Thyroid gland (tissue), 4 donors: Measurements from ENCODE around the gene GIPC2. TPM values are rescaled to one million over a fixed set of nuclear protein-coding genes. Genes with fewer than 3 reads are reported as not detected.

Experiments
- DNase-seq, 2 donors: peaks; one replicate each; pipeline ENCODE4 v3.0.0-alpha.2; 2019
- H3K27ac ChIP-seq, 3 donors: fragments of 200-600 bp; sonication (generic); 1 replicate in 2 of 3; 2 replicates in 1 of 3; pipeline ENCODE4 v1.5.1; 2016 to 2019; ENCODE audit warnings: mild to moderate bottlenecking in 1 of 3, moderate library complexity in 1 of 3
- H3K27me3 ChIP-seq: fragments of 200-600 bp; sonication (generic); one replicate; pipeline ENCODE4 v1.5.1; 2019
- H3K36me3 ChIP-seq, 2 donors: fragments of 200-600 bp; sonication (generic); one replicate each; pipeline ENCODE4 v1.5.1; 2016 to 2019
- H3K4me1 ChIP-seq, 2 donors: fragments of 200-600 bp; sonication (generic); one replicate each; pipeline ENCODE4 v1.5.1; 2017 to 2019
- H3K4me3 ChIP-seq, 3 donors: fragments of 200-600 bp; sonication (generic); replicated peaks in 1 of 3; 1 replicate in 2 of 3; 2 replicates in 1 of 3; pipeline ENCODE4 v1.5.1; 2016; ENCODE audit warnings: mild to moderate bottlenecking in 1 of 3
- H3K9me3 ChIP-seq: fragments of 200-600 bp; sonication (generic); one replicate; pipeline ENCODE4 v1.5.1; 2017
- POLR2A ChIP-seq, 2 donors: fragments of 450-650 bp; IDR thresholded peaks; one replicate each; pipeline ENCODE4 v1.6.1; 2017; ENCODE audit warnings: antibody characterized with exemption in 2 of 2, mild to moderate bottlenecking in 2 of 2, moderate library complexity in 1 of 2
- WGBS, 2 donors: methylation state at CpG; one replicate each; pipeline ENCODE4 v1.1.5; 2017; 5-methylcytosine and 5-hydroxymethylcytosine counted together
- intact Hi-C: fragments of 100-400 bp; cut with DNase I; formaldehyde crosslinking; loops from one replicate; pipeline ENCODE4 v1.15.1; 2023
- total RNA-seq, 4 donors: library from RNA; depleted of rRNA; stranded (reverse); fragments of >200 nt; gene quantifications; one replicate each; pipeline ENCODE4 v1.2.3, GENCODE V29; 2016
- TF ChIP-seq, protein P1 (sequence below), 6 experiments: fragments of 200-600 bp in 3 of 6; fragments of 450-650 bp in 3 of 6; sonication (generic) in 3 of 6; IDR thresholded peaks; one replicate each; pipeline ENCODE4 v1.5.1; 2016 to 2019; ENCODE audit warnings: antibody characterized with exemption in 6 of 6, mild to moderate bottlenecking in 2 of 6, inconsistent platforms in 1 of 6, moderate library complexity in 1 of 6

The GIPC2 gene
- total RNA-seq, 4 donors from 2014 or later: 1.5 to 5.0 (median 2.6) TPM

DNA sequence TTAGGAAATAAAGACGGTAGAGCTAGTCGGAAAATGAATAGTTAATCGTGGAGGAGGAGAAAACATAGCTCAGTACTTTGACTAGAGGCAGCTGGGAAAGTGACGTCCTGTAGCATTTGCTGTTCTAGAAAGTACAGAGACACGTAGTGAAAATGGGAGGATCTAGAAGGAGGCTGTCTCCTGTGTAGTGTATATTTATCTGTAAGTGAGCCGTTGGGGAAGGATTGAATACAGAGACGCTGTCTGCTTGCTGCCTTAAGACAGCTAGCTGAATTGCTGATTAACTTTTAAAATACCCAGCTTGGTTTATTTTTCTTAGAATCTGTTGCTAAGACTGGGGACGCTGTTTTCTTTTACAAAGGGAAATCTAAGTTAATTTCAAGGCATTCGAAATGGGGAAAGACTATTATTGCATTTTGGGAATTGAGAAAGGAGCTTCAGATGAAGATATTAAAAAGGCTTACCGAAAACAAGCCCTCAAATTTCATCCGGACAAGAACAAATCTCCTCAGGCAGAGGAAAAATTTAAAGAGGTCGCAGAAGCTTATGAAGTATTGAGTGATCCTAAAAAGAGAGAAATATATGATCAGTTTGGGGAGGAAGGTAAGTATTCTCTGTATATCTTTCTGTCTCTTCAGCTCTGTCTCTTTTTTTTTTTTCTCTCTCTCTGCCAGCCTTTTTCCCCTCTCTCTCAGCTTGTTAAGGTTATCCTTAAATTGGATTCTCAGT, 40.9 kb upstream of the GIPC2 start, which contains the start of gene DNAJB4:
DNAJB4 (plus strand) TSS at position 221 of the 729 bp plus-strand sequence; CDS start at position 393, 172 bp downstream.
- WGBS, 2 donors: 0% methylated on average over 12 of the region's 12 CpGs
- intact Hi-C loops: no loop called here

DNA sequence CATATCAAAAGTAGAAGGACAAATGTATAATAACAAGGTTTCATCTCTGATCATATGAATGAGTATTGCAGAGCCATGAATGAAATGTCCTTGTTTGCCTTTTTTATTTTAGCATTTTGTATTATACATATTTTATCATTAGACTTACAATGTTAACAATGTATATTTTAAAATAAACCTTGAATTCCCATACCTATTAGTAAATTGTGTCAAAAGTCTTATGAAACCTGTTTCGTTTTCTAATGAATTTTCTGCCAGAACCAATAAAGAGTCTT, 40.4 kb upstream of the GIPC2 start:
- H3K27ac ChIP-seq: peak overlapping the region; percentile 90 to 98 (median 94)
- H3K27me3 ChIP-seq: no peaks in the 10 kb centered on the region
- H3K4me3 ChIP-seq: peak overlapping the region; percentile 34 to 89 (median 42)
- DNase-seq: no peak
- TF ChIP-seq, protein P1, sequence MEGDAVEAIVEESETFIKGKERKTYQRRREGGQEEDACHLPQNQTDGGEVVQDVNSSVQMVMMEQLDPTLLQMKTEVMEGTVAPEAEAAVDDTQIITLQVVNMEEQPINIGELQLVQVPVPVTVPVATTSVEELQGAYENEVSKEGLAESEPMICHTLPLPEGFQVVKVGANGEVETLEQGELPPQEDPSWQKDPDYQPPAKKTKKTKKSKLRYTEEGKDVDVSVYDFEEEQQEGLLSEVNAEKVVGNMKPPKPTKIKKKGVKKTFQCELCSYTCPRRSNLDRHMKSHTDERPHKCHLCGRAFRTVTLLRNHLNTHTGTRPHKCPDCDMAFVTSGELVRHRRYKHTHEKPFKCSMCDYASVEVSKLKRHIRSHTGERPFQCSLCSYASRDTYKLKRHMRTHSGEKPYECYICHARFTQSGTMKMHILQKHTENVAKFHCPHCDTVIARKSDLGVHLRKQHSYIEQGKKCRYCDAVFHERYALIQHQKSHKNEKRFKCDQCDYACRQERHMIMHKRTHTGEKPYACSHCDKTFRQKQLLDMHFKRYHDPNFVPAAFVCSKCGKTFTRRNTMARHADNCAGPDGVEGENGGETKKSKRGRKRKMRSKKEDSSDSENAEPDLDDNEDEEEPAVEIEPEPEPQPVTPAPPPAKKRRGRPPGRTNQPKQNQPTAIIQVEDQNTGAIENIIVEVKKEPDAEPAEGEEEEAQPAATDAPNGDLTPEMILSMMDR (IDR thresholded peaks at IDR 0.05): no peak
- TF ChIP-seq POLR2A (IDR thresholded peaks at IDR 0.05): no peak
- 0 to 2% methylated on average over 1 of the region's 1 CpG for WGBS, 2 donors
- no peaks in the 10 kb centered on the region for H3K9me3 ChIP-seq
- no peaks in the 10 kb centered on the region for H3K36me3 ChIP-seq
- H3K4me1 ChIP-seq: peaks cover 12 to 20% of the 10 kb centered on the region in 2 donors
- intact Hi-C loops: no loop called here

More for the DNA sequence above, 40.9 kb upstream of the GIPC2 start, which contains the start of gene DNAJB4:
- H3K27ac ChIP-seq: peak within 1 kb of the TSS; percentile 90 to 98 (median 94)
- H3K4me1 ChIP-seq: peaks cover 12 to 17% of the 10 kb centered on the region in 2 donors
- no peaks in the 10 kb centered on the region for H3K36me3 ChIP-seq
- H3K9me3 ChIP-seq: no peaks in the 10 kb centered on the region
- DNase-seq: peak; percentile 73 to 74
- TF ChIP-seq POLR2A (IDR thresholded peaks at IDR 0.05): peak; percentile 95 to 100
- TF ChIP-seq, protein P1 (IDR thresholded peaks at IDR 0.05): no peak
- no peaks in the 10 kb centered on the region for H3K27me3 ChIP-seq
- peak within 1 kb of the TSS; percentile 34 to 89 (median 42) for H3K4me3 ChIP-seq

DNA sequence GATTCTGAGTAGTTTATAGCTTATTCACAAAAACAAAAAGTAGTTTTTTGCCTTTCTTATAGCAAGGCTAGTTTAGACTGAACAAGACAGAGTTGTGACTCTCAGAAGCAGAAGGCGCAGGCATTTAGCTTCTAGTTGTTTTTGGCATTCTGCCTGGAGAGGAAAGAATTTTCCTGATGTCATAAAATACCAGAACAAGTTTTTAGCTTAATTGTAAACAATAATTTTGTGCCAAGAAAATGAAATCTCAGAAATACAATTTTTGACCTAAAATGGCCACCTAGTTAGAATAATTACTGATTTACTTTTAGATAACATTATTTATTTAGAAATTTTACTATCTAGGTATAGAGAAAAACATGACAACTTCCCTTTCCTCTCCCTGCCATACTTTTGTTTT, 40.0 kb upstream of the GIPC2 start:
- H3K27ac ChIP-seq: peak overlapping the region; percentile 90 to 98 (median 94)
- TF ChIP-seq, protein P1 (IDR thresholded peaks at IDR 0.05): no peak
- peak in 1 of 2 donors; percentile 87 for TF ChIP-seq POLR2A (IDR thresholded peaks at IDR 0.05)
- 0 to 2% methylated on average over 1 of the region's 1 CpG for WGBS, 2 donors
- intact Hi-C loops: no loop called here
- H3K27me3 ChIP-seq: no peaks in the 10 kb centered on the region
- H3K9me3 ChIP-seq: no peaks in the 10 kb centered on the region
- DNase-seq: peak; percentile 20 to 25
- H3K4me1 ChIP-seq: peaks cover 12 to 24% of the 10 kb centered on the region in 2 donors
- H3K4me3 ChIP-seq: peak overlapping the region in 2 of 3 donors; percentile 34 to 89
- H3K36me3 ChIP-seq: no peaks in the 10 kb centered on the region

DNA sequence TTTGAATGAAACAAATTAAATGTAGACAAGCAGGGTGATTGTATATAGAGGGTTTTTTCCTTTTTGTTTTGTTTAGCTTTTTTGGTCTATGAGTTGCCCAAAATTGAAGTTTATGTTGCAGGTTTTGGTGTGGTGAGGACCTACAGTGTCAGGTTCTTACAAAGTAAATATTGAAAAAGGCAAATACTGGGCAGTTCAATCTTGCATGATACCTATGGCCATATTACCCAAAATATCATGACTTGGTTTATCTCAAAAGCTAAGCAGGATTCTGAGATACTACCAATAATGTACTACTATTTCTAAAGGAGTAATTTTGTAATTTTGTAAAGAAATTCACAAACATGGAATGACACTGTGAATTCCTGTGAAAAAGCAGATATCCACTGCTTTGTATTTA, 39.2 kb upstream of the GIPC2 start:
- H3K4me1 ChIP-seq: peaks cover 12 to 28% of the 10 kb centered on the region in 2 donors
- intact Hi-C loops: no loop called here
- peak overlapping the region; percentile 90 to 98 (median 94) for H3K27ac ChIP-seq

More for the DNA sequence above, 39.2 kb upstream of the GIPC2 start:
- no peaks in the 10 kb centered on the region for H3K27me3 ChIP-seq
- H3K9me3 ChIP-seq: no peaks in the 10 kb centered on the region
- DNase-seq: no peak
- no peaks in the 10 kb centered on the region for H3K36me3 ChIP-seq
- TF ChIP-seq, protein P1 (IDR thresholded peaks at IDR 0.05): no peak
- TF ChIP-seq POLR2A (IDR thresholded peaks at IDR 0.05): no peak
- peak overlapping the region in 2 of 3 donors; percentile 34 to 89 for H3K4me3 ChIP-seq
